ENCODE measurements around the gene CHST11.

Gene CHST11

DNA sequence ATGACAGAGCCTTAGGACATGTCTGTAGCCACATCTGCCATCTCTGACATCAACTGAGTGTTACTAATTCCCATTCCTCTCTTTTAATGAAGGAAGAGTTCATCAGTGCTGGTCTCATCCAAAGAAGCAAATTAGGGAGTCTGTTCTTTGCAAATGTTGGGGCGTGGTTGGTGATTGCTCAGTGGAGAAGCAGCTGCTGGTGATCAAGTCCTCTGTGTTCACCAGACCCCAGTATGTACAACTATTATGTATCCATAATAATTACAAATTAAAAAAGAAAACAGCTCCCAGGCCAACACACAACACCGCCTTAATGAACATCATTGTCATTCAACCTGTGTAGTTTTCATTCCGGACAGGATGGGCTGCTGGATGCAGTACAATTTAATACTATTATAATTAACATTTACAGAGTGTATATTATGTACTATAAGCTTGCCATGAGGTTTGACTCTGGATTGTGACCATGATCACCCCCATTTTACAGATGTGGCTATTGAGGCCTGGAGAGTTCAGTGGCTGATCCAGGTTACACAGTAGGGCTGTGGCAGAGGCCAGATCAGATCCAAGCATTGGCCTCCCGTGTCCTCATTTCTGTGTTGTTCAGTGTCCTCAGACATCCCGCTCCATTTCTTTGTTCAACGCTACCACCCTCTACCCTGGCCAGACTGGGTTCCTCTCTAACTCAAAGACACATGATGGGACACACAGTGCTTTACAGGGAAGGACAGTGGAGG, 179.0 kb downstream of the CHST11 start:
- Histone ChIP-seq H3K36me3 (ENCODE audit: control insufficient read depth in 2 of 2, insufficient read depth in 1 of 2, low read length in 2 of 2) (no peaks in the 10 kb centered on the region), H3K27ac (ENCODE audit: extremely low read depth, low read depth, low read length) (no peak overlapping the region), H3K4me1 (ENCODE audit: control insufficient read depth, insufficient read depth, low read length) (0 out of 2 replicates have a peak, but pooled peaks cover under 1% of the 10 kb centered on the region), H3K4me3 (ENCODE audit: low read depth, low read length) (no peak overlapping the region), H3K9me3 (ENCODE audit: control insufficient read depth, insufficient read depth, low read depth, low read length) (no peaks in the 10 kb centered on the region)
- TF ChIP-seq ZNF843 (tag by site-specific recombination; IDR thresholded peaks at IDR 0.05) (no peak), BCL11A (tag by site-specific recombination; IDR thresholded peaks at IDR 0.05; ENCODE audit: low read depth) (no peak), ZNF391 (tag by site-specific recombination; IDR thresholded peaks at IDR 0.05; ENCODE audit: borderline replicate concordance, low read depth) (no peak), ZNF132 (tag by site-specific recombination; IDR thresholded peaks at IDR 0.05; ENCODE audit: borderline replicate concordance) (no peak)
- ChIA-PET CTCF (no interaction called here), POLR2A (interaction anchor here (1.3 kb wide), 1 partner anchor 32 kb away, joined by 4 read pairs; no protein-coding TSS in a partner anchor)

DNA sequence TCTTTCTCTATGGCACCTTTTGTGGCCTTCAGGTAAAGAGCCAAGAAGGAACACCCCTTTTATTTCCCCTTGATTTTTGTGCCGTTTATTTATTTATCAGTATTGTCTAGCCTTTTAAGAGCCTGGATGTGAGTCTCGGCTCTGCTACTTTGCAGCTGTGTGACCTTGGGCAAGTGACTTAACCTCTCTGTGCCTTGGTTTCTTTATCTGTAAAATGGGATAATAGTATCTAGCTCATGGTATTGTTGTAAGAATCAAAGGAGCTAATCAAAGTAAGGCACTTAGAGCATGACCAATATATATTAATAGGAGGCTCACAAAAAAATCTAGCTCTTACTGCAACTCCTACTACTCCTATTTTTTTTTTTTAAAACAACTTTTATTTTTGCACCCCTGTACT, 179.7 kb downstream of the CHST11 start:
- Histone ChIP-seq H3K9me3 (ENCODE audit: control insufficient read depth, insufficient read depth, low read depth, low read length) (no peaks in the 10 kb centered on the region), H3K4me3 (ENCODE audit: low read depth, low read length) (no peak overlapping the region), H3K27ac (ENCODE audit: extremely low read depth, low read depth, low read length) (no peak overlapping the region), H3K36me3 (ENCODE audit: control insufficient read depth in 2 of 2, insufficient read depth in 1 of 2, low read length in 2 of 2) (no peaks in the 10 kb centered on the region), H3K4me1 (ENCODE audit: control insufficient read depth, insufficient read depth, low read length) (no peaks in the 10 kb centered on the region)
- TF ChIP-seq, protein P1, sequence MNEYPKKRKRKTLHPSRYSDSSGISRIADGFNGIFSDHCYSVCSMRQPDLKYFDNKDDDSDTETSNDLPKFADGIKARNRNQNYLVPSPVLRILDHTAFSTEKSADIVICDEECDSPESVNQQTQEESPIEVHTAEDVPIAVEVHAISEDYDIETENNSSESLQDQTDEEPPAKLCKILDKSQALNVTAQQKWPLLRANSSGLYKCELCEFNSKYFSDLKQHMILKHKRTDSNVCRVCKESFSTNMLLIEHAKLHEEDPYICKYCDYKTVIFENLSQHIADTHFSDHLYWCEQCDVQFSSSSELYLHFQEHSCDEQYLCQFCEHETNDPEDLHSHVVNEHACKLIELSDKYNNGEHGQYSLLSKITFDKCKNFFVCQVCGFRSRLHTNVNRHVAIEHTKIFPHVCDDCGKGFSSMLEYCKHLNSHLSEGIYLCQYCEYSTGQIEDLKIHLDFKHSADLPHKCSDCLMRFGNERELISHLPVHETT (tag by site-specific recombination; IDR thresholded peaks at IDR 0.05) = no peak
- TF ChIP-seq, protein P2, sequence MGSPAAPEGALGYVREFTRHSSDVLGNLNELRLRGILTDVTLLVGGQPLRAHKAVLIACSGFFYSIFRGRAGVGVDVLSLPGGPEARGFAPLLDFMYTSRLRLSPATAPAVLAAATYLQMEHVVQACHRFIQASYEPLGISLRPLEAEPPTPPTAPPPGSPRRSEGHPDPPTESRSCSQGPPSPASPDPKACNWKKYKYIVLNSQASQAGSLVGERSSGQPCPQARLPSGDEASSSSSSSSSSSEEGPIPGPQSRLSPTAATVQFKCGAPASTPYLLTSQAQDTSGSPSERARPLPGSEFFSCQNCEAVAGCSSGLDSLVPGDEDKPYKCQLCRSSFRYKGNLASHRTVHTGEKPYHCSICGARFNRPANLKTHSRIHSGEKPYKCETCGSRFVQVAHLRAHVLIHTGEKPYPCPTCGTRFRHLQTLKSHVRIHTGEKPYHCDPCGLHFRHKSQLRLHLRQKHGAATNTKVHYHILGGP (tag by site-specific recombination; IDR thresholded peaks at IDR 0.05) = no peak
- TF ChIP-seq ZNF621 (tag by site-specific recombination; IDR thresholded peaks at IDR 0.05) (no peak), ZNF768 (tag by site-specific recombination; IDR thresholded peaks at IDR 0.05) (peak; percentile 81), ZNF747 (tag by site-specific recombination; IDR thresholded peaks at IDR 0.05) (no peak), ZNF341 (tag by site-specific recombination; IDR thresholded peaks at IDR 0.05; ENCODE audit: low read depth) (no peak), WT1 (tag by site-specific recombination; IDR thresholded peaks at IDR 0.05) (no peak)
- ChIA-PET POLR2A (no interaction called here), CTCF (no interaction called here)

DNA sequence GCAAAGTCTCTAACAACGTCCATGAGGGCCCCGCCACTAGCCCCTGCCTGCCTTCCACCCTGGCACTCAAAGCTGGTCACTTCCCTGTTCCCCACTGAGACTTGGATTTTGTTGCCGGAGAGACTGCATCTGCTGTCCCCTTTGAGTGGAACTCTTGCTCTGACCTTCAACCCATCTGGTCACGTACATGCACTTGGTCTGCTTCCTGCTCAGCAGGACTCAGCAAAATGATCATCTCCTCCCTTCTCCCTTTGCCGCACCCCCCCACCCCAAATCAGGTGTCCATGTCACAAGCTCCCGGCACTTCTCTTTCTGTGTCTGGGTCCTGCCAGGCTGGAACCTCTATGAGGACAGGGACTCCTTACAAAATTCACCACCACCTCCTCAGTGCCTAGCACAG, 180.9 kb downstream of the CHST11 start:
- Histone ChIP-seq H3K27ac (ENCODE audit: extremely low read depth, low read depth, low read length) (no peak overlapping the region), H3K36me3 (ENCODE audit: control insufficient read depth in 2 of 2, insufficient read depth in 1 of 2, low read length in 2 of 2) (no peaks in the 10 kb centered on the region), H3K4me3 (ENCODE audit: low read depth, low read length) (no peak overlapping the region), H3K9me3 (ENCODE audit: control insufficient read depth, insufficient read depth, low read depth, low read length) (no peaks in the 10 kb centered on the region), H3K4me1 (ENCODE audit: control insufficient read depth, insufficient read depth, low read length) (no peaks in the 10 kb centered on the region)
- POLR2A ChIA-PET = interaction anchor here (0.6 kb wide), 1 partner anchor 33 kb away, joined by 4 read pairs; no protein-coding TSS in a partner anchor
- CTCF ChIA-PET = no interaction called here
- TF ChIP-seq ZNF394 (tag by site-specific recombination; IDR thresholded peaks at IDR 0.05; ENCODE audit: borderline replicate concordance) (no peak), GLIS1 (tag by site-specific recombination; IDR thresholded peaks at IDR 0.05) (no peak)
- TF ChIP-seq, protein P3, sequence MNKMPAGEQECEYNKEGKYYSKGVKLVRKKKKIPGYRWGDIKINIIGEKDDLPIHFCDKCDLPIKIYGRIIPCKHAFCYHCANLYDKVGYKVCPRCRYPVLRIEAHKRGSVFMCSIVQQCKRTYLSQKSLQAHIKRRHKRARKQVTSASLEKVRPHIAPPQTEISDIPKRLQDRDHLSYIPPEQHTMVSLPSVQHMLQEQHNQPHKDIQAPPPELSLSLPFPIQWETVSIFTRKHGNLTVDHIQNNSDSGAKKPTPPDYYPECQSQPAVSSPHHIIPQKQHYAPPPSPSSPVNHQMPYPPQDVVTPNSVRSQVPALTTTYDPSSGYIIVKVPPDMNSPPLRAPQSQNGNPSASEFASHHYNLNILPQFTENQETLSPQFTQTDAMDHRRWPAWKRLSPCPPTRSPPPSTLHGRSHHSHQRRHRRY (tag by site-specific recombination; IDR thresholded peaks at IDR 0.05) = no peak
- TF ChIP-seq, protein P2 (tag by site-specific recombination; IDR thresholded peaks at IDR 0.05) = no peak
- TF ChIP-seq, protein P4, sequence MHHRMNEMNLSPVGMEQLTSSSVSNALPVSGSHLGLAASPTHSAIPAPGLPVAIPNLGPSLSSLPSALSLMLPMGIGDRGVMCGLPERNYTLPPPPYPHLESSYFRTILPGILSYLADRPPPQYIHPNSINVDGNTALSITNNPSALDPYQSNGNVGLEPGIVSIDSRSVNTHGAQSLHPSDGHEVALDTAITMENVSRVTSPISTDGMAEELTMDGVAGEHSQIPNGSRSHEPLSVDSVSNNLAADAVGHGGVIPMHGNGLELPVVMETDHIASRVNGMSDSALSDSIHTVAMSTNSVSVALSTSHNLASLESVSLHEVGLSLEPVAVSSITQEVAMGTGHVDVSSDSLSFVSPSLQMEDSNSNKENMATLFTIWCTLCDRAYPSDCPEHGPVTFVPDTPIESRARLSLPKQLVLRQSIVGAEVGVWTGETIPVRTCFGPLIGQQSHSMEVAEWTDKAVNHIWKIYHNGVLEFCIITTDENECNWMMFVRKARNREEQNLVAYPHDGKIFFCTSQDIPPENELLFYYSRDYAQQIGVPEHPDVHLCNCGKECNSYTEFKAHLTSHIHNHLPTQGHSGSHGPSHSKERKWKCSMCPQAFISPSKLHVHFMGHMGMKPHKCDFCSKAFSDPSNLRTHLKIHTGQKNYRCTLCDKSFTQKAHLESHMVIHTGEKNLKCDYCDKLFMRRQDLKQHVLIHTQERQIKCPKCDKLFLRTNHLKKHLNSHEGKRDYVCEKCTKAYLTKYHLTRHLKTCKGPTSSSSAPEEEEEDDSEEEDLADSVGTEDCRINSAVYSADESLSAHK (tag by site-specific recombination; IDR thresholded peaks at IDR 0.05) = no peak

Data from HEK293 (cell line).